Stimulated activated CD8-positive, alpha-beta memory T cell treated with anti-CD3 and anti-CD28 coated beads, Interleukin-15, amount 100 ng/mL, for 1 hour (primary cell): ENCODE measurements around the gene FMO1.
"Not testable (repeated sequence)": the region's sequence is repeated elsewhere in the genome, so short reads cannot be mapped to it uniquely, and the experiment has no call there.

Source experiments
- DNase-seq: peaks from one replicate; pipeline ENCODE4 v3.0.0-alpha.2; 2020; ENCODE audit warnings: low read depth

The FMO1 gene

GRCh38 chr1:171280599-171280998, 32.3 kb downstream of the FMO1 start:
- no peak for DNase-seq

- DNase-seq, result no peak
Measured at GRCh38 chr1:171286032-171286705, 37.9 kb downstream of the FMO1 start.

DNA sequence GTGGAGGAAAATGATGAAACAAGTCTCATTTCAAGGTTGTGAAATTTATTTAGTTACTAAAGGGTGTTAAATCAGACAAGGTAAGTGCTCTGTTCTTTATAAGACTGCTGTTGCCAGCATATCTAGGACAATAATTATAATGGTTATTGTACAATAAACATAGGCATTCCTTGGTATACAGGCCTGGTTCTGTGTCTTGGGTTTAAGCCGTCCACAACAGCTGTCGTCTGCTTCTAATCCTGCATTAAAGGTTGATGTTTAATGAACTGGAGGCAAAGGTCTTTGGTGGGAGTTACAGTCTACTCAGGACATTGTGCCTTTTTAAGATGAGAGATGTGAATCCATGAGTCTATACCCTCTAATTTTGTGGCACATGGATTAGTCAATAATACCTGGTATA, 42.3 kb downstream of the FMO1 start:
- DNase-seq, result no peak

DNA sequence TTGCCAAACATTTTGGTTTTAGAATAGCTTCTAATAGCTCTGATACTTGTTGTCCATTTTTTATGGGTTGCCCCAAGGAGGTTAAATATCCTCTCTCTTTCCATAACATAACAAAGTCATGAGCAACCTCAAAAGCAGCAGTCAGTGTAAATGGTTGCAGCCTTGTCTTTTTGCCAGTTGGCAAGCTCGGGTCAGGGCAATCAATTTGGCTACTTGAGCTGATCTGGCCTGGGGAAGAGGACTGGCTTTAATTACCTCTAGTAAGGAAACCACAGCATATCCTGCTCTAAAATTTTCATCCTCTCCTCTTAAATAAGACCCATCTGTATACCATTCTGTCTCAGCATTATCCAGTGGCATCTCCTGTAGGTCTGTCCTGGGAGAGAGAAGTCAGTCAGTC, 44.5 kb downstream of the FMO1 start:
- DNase-seq, result no peak

DNA sequence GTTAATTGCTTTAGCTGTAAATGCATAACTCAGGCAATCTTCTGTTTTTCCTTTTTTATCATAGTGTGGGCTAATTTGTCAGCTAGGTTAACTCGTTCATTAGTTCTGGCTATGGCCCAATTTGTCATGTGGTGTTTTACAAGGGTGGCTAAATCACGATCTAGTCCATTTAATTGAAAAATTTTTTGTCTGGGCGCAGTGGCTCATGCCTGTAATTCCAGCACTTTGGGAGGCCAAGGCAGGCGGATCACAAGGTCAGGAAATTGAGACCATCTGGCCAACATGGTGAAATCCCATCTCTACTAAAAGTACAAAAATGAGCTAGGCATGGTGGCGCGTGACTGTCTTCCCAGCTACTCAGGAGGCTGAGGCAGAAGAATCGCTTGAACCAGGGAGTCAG, 47.1 kb downstream of the FMO1 start:
- not testable (repeated sequence) for DNase-seq

GRCh38 chr1:171295821-171296220, 47.5 kb downstream of the FMO1 start:
- no peak for DNase-seq

DNA sequence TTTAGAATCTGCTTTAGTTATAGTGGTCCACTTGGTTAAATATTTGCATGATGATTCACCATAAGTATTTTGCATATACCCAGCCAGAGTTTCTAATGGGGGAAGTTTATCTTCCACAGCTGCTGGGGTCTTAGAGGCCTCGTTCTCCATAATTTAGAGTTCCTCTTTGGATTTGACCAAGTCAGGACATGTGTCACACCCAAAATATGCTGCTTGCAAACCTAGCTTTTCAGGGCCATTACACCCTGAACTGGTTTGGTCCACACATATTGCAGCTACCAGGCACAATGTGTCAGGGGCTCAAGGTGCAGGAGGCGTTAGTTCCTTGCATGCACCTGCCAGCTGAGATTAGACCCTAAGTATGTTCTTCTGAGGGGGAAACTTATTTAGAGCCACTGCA, 48.6 kb downstream of the FMO1 start:
- DNase-seq, result no peak

DNA sequence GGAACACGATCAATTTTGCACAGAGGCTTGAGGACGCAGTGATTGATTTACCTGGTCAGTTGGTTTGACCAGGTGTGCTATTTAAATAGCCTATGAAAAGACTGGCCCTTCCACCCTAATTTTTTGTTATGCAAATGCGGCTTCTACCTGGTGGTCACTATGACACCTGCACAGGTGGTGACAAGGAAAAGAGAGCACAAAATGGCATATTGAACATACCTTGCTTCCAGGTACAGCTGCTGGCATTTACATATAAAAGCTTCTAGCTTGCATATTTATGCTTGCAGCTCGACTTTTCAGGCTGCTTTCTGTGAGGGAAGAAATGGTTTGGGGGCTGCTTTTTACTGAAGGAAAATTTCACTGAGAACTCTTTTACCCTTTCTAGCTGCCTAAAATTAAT, 50.4 kb downstream of the FMO1 start:
- DNase-seq, result no peak

GRCh38 chr1:171299342-171299741, 51.0 kb downstream of the FMO1 start:
- DNase-seq, result no peak

DNA sequence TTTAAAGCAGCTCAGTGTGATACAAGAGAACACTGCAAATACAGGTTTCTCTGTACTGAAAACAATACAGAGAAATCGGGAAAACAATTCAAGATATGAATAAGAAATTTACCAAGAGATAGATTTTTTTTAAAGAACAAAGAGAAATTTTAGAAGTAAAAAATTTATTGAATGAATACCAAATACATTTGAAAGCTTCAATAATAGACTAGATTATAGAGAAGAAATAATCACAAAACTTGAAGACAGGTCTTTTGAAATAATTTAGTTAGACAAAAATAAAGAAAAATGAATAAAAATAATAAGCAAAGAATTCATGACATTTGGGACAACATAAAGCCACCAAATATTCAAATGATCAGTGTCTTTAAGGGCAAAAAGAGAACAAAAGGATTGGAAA, 52.1 kb downstream of the FMO1 start:
- no peak for DNase-seq

DNA sequence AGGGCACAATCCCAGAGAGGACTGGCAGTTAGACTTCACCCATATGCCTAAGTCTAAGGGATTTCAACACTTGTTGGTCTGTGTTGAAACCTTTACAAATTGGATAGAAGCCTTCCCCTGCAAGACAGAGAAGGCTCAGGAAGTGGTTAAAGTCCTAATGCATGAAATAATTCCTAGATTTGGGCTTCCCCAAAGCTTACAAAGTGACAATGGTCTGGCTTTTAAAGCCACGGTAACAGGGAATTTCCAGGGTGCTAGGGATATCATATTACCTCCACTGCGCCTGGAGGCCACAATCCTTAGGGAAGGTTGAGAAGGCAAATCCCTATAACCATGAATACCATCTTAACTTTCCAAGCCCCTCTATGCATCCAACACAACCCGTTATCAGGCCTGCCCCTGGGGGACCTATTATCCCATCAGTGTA, 62.4 kb downstream of the FMO1 start:
- DNase-seq, result no peak

GRCh38 chr1:171311771-171312558, 63.7 kb downstream of the FMO1 start:
- no peak for DNase-seq

GRCh38 chr1:171313319-171313834, 65.1 kb downstream of the FMO1 start:
- no peak for DNase-seq

GRCh38 chr1:171313835-171314320, 65.6 kb downstream of the FMO1 start, which contains the start of gene FMO4:
Gene FMO4 (plus strand): TSS chr1:171314183. CDS start chr1:171319826, 5,643 bp downstream.
- peak; percentile 60 for DNase-seq

DNA sequence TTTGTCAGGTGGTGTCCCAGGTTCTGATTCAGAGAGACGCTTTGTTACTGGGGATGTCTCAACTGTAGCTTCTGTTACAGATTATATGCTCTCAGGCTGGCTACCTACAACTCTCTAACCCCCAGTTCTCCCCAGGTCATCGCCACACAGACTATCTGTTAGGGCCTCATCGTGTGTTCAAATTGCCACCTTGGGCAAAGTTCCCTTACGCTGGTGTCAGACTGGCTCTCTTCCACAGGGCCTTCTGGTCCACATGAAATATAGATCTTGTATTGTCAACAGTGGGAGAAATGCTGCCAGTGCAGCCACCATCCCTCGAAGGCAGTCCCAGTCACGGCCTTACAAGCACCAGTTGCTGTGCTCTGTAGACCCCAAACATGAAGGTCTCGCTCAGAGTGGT, 81.0 kb downstream of the FMO1 start:
- no peak for DNase-seq

GRCh38 chr1:171334024-171334640, 85.8 kb downstream of the FMO1 start:
- DNase-seq, result no peak
